CD14-positive monocyte (primary cell): ENCODE measurements around the gene BCAT1. TPM values are rescaled to one million over a fixed set of nuclear protein-coding genes. Genes with fewer than 3 reads are reported as not detected.
A peak's percentile ranks its signal among the peaks of the same experiment; 100 is the strongest.
"Not testable (repeated sequence)": the region's sequence is repeated elsewhere in the genome, so short reads cannot be mapped to it uniquely, and the experiment has no call there.

Experiments used
- DNase-seq, 3 donors: peaks; one replicate each; pipeline ENCODE4 v3.0.0-alpha.2; 2011 to 2022
- H2AFZ ChIP-seq: 2 replicates; pipeline ENCODE4 v1.6.0; 2012; ENCODE audit warnings: mild to moderate bottlenecking, low read depth, low read length, inconsistent platforms; ENCODE audit not compliant: insufficient read depth, poor library complexity, severe bottlenecking
- H3K27ac ChIP-seq, 2 donors: 1 replicate in 1 of 2; 2 replicates in 1 of 2; pipeline ENCODE4 v1.5.1; 2012 to 2013; ENCODE audit warnings: low read length in 2 of 2, control low read depth in 1 of 2, inconsistent platforms in 1 of 2, low read depth in 1 of 2, mild to moderate bottlenecking in 1 of 2
- H3K27me3 ChIP-seq, 2 donors: one replicate each; pipeline versions ENCODE4 v1.6.0 to v1.6.1; 2011 to 2013; ENCODE audit warnings: low read length in 2 of 2; ENCODE audit not compliant: control insufficient read depth in 2 of 2, insufficient read depth in 2 of 2
- H3K36me3 ChIP-seq, 2 donors: replicated peaks in 1 of 2; 1 replicate in 1 of 2; 2 replicates in 1 of 2; pipeline versions ENCODE4 v1.5.1 to v1.6.1; 2012 to 2013; ENCODE audit warnings: low read length in 2 of 2, control low read depth in 1 of 2, inconsistent platforms in 1 of 2, mild to moderate bottlenecking in 1 of 2; ENCODE audit not compliant: insufficient read depth in 2 of 2, control insufficient read depth in 1 of 2
- H3K4me1 ChIP-seq, 2 donors: 1 replicate in 1 of 2; 2 replicates in 1 of 2; pipeline versions ENCODE4 v1.5.1 to v1.6.1; 2012 to 2013; ENCODE audit warnings: low read length in 2 of 2, control low read depth in 1 of 2, inconsistent platforms in 1 of 2, mild to moderate bottlenecking in 1 of 2, moderate library complexity in 1 of 2; ENCODE audit not compliant: insufficient read depth in 2 of 2, control insufficient read depth in 1 of 2
- H3K4me2 ChIP-seq: replicated peaks from 2 replicates; pipeline ENCODE3; 2012; ENCODE audit warnings: low read length, moderate library complexity, mild to moderate bottlenecking; ENCODE audit not compliant: poor library complexity, severe bottlenecking; ENCODE audit errors: extremely low read depth
- H3K4me3 ChIP-seq, 3 experiments: fragments of 200-600 bp in 1 of 3; sonication (generic) in 1 of 3; replicated peaks in 1 of 3; 1 replicate in 2 of 3; 2 replicates in 1 of 3; pipeline ENCODE4 v1.5.1; 2011 to 2013; ENCODE audit warnings: low read length in 3 of 3, mild to moderate bottlenecking in 3 of 3, control low read depth in 2 of 3, low read depth in 2 of 3, inconsistent platforms in 1 of 3, moderate library complexity in 1 of 3
- H3K79me2 ChIP-seq: 2 replicates; pipeline ENCODE4 v1.6.0; 2012; ENCODE audit warnings: mild to moderate bottlenecking, control low read depth, inconsistent platforms, low read length, moderate library complexity; ENCODE audit not compliant: insufficient read depth
- H3K9ac ChIP-seq: 2 replicates; pipeline ENCODE4 v1.6.0; 2017; ENCODE audit warnings: low read length, mild to moderate bottlenecking; ENCODE audit not compliant: insufficient read depth, poor library complexity, severe bottlenecking
- H3K9me3 ChIP-seq, 2 donors: replicated peaks in 1 of 2; 1 replicate in 1 of 2; 2 replicates in 1 of 2; pipeline versions ENCODE4 v1.5.1 to v1.6.1; 2012 to 2013; ENCODE audit warnings: low read length in 2 of 2, control low read depth in 1 of 2; ENCODE audit not compliant: control insufficient read depth in 1 of 2, insufficient read depth in 1 of 2
- H4K20me1 ChIP-seq: 2 replicates; pipeline ENCODE4 v1.6.0; 2012; ENCODE audit warnings: mild to moderate bottlenecking, low read length, control low read depth, moderate library complexity; ENCODE audit not compliant: insufficient read depth
- H3K27ac Mint-ChIP-seq, 7 donors: one replicate each; pipeline ENCODE4 v1.8.0; 2020; ENCODE audit warnings: mild to moderate bottlenecking in 7 of 7, mixed read lengths in 7 of 7, moderate library complexity in 6 of 7, inconsistent platforms in 2 of 7
- H3K27me3 Mint-ChIP-seq, 3 donors: one replicate each; pipeline ENCODE4 v1.8.0; 2021 to 2022; ENCODE audit warnings: low read depth in 3 of 3, mild to moderate bottlenecking in 3 of 3, mixed read lengths in 3 of 3, moderate library complexity in 3 of 3, inconsistent platforms in 1 of 3
- H3K36me3 Mint-ChIP-seq, 2 donors: one replicate each; pipeline ENCODE4 v1.8.0; 2020; ENCODE audit warnings: mixed read lengths in 2 of 2, inconsistent platforms in 1 of 2, mild to moderate bottlenecking in 1 of 2
- H3K4me1 Mint-ChIP-seq: one replicate; pipeline ENCODE4 v1.8.0; 2020; ENCODE audit warnings: mild to moderate bottlenecking, mixed read lengths
- H3K4me3 Mint-ChIP-seq, 2 donors: one replicate each; pipeline ENCODE4 v1.8.0; 2020; ENCODE audit warnings: mild to moderate bottlenecking in 2 of 2, mixed read lengths in 2 of 2, moderate library complexity in 1 of 2
- H3K9me3 Mint-ChIP-seq, 7 donors: one replicate each; pipeline ENCODE4 v1.8.0; 2020 to 2022; ENCODE audit warnings: mixed read lengths in 7 of 7, mild to moderate bottlenecking in 6 of 7, moderate library complexity in 6 of 7, inconsistent platforms in 2 of 7
- WGBS: methylation state at CpG from one replicate; pipeline ENCODE4 v1.1.5; 2013; ENCODE audit warnings: missing lambda C conversion rate; ENCODE audit not compliant: insufficient coverage; 5-methylcytosine and 5-hydroxymethylcytosine counted together
- intact Hi-C, 2 donors: fragments of 100-400 bp; cut with micrococcal nuclease; formaldehyde crosslinking; loops; one replicate each; pipeline versions ENCODE4 v1.15.0 to v1.15.1; 2023
- polyA plus RNA-seq, 3 donors: library from polyadenylated mRNA; depleted of rRNA in 1 of 3; unstranded in 2 of 3; stranded (reverse) in 1 of 3; fragments of 300-500 nt in 2 of 3; fragments of >200 nt in 1 of 3; fragmentation: Illumina TruSeq in 2 of 3; gene quantifications; 1 replicate in 2 of 3; 2 replicates in 1 of 3; pipeline ENCODE4 v1.2.3, GENCODE V29; 2012 to 2021
- TF ChIP-seq, protein P1 (sequence below): fragments of 200-600 bp; IDR thresholded peaks from one replicate; pipeline ENCODE4 v1.8.0; 2022; ENCODE audit warnings: antibody characterized with exemption, mild to moderate bottlenecking

Gene BCAT1
- polyA plus RNA-seq, 3 donors = 3.5 to 16.9 (median 15.2) TPM

DNA sequence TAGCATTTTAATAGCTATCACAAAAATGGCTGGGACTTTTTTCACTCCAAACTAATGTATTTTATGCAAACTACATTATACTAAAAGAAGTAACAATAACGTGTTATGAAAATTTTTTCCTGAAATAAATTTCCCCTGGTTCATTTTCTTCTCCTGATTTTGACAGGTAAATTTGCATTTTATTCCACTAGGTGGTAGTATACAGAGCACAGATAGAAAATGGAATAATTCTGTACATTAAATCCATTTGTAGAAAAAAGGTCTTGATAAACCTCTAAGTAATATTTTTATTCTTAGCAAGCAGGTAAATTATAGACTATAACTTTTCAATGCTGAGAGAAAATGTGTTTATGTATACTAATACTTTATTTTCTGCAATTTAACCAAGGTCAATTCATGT, 96.5 kb downstream of the BCAT1 start:
- peaks cover 0 to 4% of the 10 kb centered on the region in 2 donors for H3K4me1 ChIP-seq
- no peak for DNase-seq
- TF ChIP-seq, protein P1, sequence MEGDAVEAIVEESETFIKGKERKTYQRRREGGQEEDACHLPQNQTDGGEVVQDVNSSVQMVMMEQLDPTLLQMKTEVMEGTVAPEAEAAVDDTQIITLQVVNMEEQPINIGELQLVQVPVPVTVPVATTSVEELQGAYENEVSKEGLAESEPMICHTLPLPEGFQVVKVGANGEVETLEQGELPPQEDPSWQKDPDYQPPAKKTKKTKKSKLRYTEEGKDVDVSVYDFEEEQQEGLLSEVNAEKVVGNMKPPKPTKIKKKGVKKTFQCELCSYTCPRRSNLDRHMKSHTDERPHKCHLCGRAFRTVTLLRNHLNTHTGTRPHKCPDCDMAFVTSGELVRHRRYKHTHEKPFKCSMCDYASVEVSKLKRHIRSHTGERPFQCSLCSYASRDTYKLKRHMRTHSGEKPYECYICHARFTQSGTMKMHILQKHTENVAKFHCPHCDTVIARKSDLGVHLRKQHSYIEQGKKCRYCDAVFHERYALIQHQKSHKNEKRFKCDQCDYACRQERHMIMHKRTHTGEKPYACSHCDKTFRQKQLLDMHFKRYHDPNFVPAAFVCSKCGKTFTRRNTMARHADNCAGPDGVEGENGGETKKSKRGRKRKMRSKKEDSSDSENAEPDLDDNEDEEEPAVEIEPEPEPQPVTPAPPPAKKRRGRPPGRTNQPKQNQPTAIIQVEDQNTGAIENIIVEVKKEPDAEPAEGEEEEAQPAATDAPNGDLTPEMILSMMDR = peak; percentile 46
- Mint-ChIP-seq H3K4me3 (no peak overlapping the region), H3K4me1 (peaks cover 18% of the 10 kb centered on the region), H3K36me3 (no peaks in the 10 kb centered on the region), H3K27ac (no peak overlapping the region), H3K9me3 (peaks cover 0 to 2% (median 0%) of the 10 kb centered on the region in 7 donors), H3K27me3 (no peaks in the 10 kb centered on the region)
- H3K79me2 ChIP-seq = no peaks in the 10 kb centered on the region
- H3K9ac ChIP-seq = no peak overlapping the region
- no peaks in the 10 kb centered on the region for H3K36me3 ChIP-seq
- H3K4me2 ChIP-seq = no peak overlapping the region
- H3K9me3 ChIP-seq = no peaks in the 10 kb centered on the region
- no peaks in the 10 kb centered on the region for H4K20me1 ChIP-seq
- H3K27ac ChIP-seq = no peak overlapping the region
- no peak overlapping the region for H2AFZ ChIP-seq
- H3K4me3 ChIP-seq = no peak overlapping the region
- intact Hi-C loops = loop anchor here in 1 of 2 donors (5.0 kb wide), 1 partner anchor 95 kb away; the partner anchor contains the start of gene BCAT1
- no peaks in the 10 kb centered on the region for H3K27me3 ChIP-seq
- no CpG with 5 or more reads among the region's 1 CpG for WGBS

DNA sequence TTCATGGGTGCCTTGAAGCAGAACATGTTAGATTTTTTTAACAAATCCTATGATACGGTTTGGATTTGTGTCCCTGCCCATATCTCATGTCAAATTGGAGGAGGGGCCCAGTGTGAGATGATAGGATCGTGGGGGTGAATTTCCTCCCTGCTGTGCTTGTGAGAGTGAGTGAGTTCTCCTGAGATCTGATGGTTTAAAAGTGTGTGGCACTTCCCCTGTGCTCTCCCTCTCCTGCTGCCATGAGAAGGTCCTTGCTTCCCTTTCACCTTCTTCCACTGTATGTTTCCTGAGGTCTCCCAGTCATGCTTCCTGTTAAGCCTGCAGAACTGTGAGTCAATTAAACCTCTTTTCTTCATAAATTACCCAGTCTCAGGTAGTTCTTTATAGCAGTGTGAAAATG, 97.0 kb downstream of the BCAT1 start:
- not testable (repeated sequence) for H3K27ac ChIP-seq, H3K9me3 ChIP-seq, H3K27me3 ChIP-seq, H3K79me2 ChIP-seq, H3K9ac ChIP-seq, H3K36me3 Mint-ChIP-seq, H3K27me3 Mint-ChIP-seq, H3K9me3 Mint-ChIP-seq, H2AFZ ChIP-seq, H3K4me1 ChIP-seq, H3K4me2 ChIP-seq, H3K4me3 Mint-ChIP-seq, H4K20me1 ChIP-seq, H3K36me3 ChIP-seq, H3K4me3 ChIP-seq
- Mint-ChIP-seq H3K27ac (peak overlapping the region in 2 of 7 donors; percentile 7 to 57), H3K4me1 (peaks cover 20% of the 10 kb centered on the region)
- intact Hi-C loops = loop anchor here in 1 of 2 donors (5.0 kb wide), 1 partner anchor 95 kb away; the partner anchor contains the start of gene BCAT1
- peak in 2 of 3 donors; percentile 12 for DNase-seq
- WGBS = no CpG with 5 or more reads among the region's 2 CpGs
